GM10248 (cell line): ENCODE results near the gene CIC.

Source experiments
- CTCF ChIA-PET: fragments of 300-600 bp; sonication (Branson Sonifier 250); formaldehyde crosslinking; extraction: SDS; loops from one replicate; lab custom pipeline; 2021; ENCODE audit warnings: antibody characterized with exemption; lab: Yijun Ruan, JAX
- POLR2A ChIA-PET: fragments of 350-650 bp; sonication (Branson Sonifier 250); formaldehyde crosslinking; extraction: SDS; loops from one replicate; lab custom pipeline; 2020; ENCODE audit warnings: antibody characterized with exemption; lab: Yijun Ruan, JAX
- DNase-seq: peaks from one replicate; pipeline ENCODE4 v3.0.0; 2012; ENCODE audit errors: extremely low spot score
- TF ChIP-seq, protein P1 (sequence below): IDR thresholded peaks from 2 replicates; pipeline ENCODE4 v1.5.1; 2012; ENCODE audit warnings: mild to moderate bottlenecking, low read depth; ENCODE audit errors: extremely low read depth, missing control alignments, control extremely low read depth

CIC gene

DNA sequence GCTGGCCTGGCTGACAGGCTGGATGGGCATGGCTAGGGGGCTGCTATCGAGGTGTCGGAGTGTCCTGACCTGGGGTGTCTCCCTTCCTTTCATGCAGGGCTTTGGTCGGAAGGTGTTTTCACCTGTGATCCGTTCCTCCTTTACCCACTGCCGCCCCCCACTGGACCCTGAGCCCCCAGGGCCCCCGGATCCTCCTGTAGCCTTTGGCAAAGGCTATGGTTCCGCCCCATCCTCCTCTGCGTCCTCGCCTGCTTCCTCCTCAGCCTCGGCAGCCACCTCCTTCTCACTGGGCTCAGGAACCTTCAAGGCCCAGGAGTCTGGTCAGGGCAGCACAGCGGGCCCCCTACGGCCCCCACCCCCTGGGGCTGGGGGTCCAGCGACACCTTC is 21.1 kb downstream of the CIC start:
- ChIA-PET CTCF (interaction anchor here (1.5 kb wide), 1 partner anchor 91 kb away, joined by 3 read pairs; no protein-coding TSS in a partner anchor), POLR2A (no interaction called here)
- TF ChIP-seq, protein P1, sequence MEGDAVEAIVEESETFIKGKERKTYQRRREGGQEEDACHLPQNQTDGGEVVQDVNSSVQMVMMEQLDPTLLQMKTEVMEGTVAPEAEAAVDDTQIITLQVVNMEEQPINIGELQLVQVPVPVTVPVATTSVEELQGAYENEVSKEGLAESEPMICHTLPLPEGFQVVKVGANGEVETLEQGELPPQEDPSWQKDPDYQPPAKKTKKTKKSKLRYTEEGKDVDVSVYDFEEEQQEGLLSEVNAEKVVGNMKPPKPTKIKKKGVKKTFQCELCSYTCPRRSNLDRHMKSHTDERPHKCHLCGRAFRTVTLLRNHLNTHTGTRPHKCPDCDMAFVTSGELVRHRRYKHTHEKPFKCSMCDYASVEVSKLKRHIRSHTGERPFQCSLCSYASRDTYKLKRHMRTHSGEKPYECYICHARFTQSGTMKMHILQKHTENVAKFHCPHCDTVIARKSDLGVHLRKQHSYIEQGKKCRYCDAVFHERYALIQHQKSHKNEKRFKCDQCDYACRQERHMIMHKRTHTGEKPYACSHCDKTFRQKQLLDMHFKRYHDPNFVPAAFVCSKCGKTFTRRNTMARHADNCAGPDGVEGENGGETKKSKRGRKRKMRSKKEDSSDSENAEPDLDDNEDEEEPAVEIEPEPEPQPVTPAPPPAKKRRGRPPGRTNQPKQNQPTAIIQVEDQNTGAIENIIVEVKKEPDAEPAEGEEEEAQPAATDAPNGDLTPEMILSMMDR: no peak
- no peak for DNase-seq

DNA sequence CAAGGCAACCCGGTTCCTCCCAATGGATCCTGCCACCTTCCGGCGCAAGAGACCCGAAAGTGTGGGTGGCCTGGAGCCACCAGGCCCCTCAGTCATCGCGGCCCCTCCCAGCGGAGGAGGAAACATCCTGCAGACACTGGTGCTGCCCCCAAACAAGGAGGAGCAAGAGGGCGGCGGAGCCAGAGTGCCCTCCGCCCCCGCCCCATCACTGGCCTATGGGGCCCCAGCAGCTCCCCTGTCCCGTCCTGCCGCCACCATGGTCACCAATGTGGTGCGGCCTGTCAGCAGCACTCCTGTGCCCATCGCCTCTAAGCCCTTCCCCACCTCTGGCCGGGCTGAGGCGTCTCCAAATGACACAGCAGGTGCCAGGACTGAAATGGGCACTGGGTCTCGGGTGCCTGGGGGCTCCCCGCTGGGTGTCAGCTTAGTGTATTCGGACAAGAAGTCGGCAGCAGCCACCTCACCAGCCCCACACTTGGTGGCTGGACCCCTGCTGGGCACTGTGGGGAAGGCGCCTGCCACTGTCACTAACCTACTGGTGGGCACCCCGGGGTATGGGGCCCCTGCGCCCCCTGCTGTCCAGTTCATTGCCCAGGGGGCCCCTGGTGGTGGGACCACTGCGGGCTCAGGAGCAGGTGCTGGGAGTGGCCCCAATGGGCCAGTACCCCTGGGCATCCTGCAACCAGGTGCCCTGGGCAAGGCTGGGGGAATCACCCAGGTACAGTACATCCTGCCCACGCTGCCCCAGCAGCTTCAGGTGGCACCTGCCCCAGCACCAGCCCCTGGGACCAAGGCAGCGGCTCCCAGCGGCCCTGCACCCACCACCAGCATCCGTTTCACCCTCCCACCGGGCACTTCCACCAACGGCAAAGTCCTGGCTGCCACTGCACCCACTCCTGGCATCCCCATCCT is 21.7 kb downstream of the CIC start:
- POLR2A ChIA-PET: no interaction called here
- TF ChIP-seq, protein P1: peak; percentile 37
- CTCF ChIA-PET: interaction anchor here (1.5 kb wide), 1 partner anchor 92 kb away, joined by 3 read pairs; no protein-coding TSS in a partner anchor
- no peak for DNase-seq

DNA sequence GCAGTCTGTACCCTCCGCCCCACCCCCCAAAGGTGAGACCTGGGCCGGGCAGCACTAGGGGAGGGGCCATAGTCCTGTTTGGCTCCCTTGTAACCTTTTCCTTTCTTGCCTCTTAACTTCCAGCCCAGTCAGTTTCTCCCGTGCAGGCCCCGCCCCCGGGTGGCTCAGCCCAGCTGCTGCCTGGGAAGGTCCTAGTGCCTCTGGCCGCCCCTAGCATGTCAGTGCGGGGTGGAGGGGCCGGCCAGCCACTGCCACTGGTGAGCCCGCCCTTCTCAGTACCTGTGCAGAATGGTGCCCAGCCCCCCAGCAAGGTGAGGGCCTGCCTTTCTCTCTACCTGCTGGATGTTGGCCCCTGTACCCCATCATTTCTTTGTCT is 22.4 kb downstream of the CIC start:
- ChIA-PET CTCF (no interaction called here), POLR2A (no interaction called here)
- no peak for DNase-seq
- TF ChIP-seq, protein P1: no peak

DNA sequence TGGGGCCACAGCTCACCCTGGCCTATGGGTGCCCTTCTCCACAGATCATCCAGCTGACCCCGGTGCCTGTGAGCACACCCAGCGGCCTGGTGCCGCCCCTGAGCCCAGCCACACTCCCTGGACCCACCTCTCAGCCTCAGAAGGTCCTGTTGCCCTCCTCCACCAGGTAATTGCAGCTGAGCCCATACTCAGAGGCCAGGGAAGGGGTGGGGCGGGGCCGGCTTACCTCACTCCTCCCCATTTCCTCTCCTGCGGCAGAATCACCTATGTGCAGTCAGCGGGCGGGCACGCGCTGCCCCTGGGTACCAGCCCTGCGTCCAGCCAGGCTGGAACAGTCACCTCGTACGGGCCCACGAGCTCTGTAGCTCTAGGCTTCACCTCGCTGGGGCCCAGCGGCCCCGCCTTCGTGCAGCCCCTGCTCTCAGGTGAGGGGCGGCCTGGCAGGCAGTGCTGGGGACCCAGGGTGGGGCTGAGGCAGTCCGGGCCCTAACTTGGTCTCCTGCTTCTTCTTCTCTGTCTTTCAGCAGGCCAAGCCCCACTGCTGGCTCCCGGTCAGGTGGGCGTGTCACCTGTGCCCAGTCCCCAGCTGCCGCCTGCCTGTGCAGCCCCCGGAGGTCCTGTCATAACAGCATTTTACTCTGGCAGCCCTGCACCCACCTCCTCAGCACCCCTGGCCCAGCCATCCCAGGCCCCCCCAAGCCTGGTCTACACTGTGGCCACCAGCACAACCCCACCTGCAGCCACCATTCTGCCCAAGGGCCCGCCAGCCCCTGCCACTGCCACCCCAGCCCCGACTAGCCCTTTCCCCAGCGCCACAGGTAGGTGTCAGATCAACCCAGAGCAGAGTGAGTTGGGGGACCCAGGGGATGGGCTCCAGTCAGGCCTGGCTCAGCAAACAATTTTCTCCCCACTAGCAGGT is 23.2 kb downstream of the CIC start:
- POLR2A ChIA-PET: no interaction called here
- TF ChIP-seq, protein P1: no peak
- CTCF ChIA-PET: no interaction called here
- no peak for DNase-seq

DNA sequence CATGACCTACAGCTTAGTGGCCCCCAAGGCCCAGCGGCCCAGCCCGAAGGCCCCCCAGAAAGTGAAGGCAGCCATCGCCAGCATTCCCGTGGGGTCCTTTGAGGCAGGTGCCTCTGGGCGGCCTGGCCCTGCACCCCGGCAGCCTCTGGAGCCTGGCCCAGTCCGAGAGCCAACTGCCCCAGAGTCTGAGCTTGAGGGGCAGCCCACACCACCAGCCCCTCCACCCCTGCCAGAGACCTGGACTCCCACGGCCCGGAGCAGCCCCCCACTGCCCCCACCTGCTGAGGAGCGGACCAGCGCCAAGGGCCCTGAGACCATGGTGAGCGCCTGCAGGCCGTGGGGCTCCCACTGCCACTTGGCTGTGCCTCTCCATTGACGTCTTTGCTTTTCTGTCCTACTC is 23.9 kb downstream of the CIC start:
- no peak for DNase-seq
- TF ChIP-seq, protein P1: no peak
- ChIA-PET CTCF (interaction anchor here (0.9 kb wide), 1 partner anchor 169 kb away, joined by 4 read pairs; no protein-coding TSS in a partner anchor), POLR2A (no interaction called here)

DNA sequence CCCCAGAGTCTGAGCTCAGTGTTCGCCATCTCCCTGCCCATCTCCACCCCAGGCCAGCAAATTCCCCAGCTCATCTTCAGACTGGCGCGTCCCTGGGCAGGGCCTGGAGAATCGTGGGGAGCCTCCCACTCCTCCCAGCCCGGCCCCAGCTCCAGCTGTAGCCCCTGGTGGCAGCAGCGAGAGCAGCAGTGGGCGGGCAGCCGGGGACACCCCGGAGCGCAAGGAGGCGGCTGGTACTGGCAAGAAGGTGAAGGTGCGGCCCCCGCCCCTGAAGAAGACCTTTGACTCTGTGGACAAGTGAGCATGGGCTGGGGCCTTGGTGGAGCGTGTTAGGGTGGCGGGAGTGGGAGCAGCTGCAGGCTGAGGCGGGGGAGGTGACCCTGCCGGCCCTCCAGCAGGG is 24.5 kb downstream of the CIC start:
- ChIA-PET CTCF (interaction anchor here (0.9 kb wide), 1 partner anchor 169 kb away, joined by 4 read pairs; no protein-coding TSS in a partner anchor), POLR2A (no interaction called here)
- no peak for DNase-seq

More for the DNA sequence above, 24.5 kb downstream of the CIC start:
- TF ChIP-seq, protein P1: no peak
